Neuron (in vitro differentiated cells): ENCODE measurements around the gene TAGLN2.

ENCODE experiments used
- H2AFZ ChIP-seq: one replicate; pipeline ENCODE4 v1.6.1; 2013; ENCODE audit warnings: low read depth, mild to moderate bottlenecking, inconsistent platforms, low read length, moderate library complexity
- H3K27me3 ChIP-seq: one replicate; pipeline ENCODE4 v1.6.1; 2013; ENCODE audit warnings: low read length; ENCODE audit not compliant: insufficient read depth
- H3K36me3 ChIP-seq: one replicate; pipeline ENCODE4 v1.6.1; 2013; ENCODE audit warnings: low read length; ENCODE audit not compliant: insufficient read depth
- H3K4me1 ChIP-seq: one replicate; pipeline ENCODE4 v1.6.1; 2013; ENCODE audit warnings: low read length; ENCODE audit not compliant: insufficient read depth
- H3K4me3 ChIP-seq: 2 replicates; pipeline ENCODE4 v1.5.1; 2013; ENCODE audit warnings: mild to moderate bottlenecking, low read length, moderate library complexity
- H3K9me3 ChIP-seq: one replicate; pipeline ENCODE4 v1.6.1; 2013; ENCODE audit warnings: low read length

TAGLN2 gene

DNA sequence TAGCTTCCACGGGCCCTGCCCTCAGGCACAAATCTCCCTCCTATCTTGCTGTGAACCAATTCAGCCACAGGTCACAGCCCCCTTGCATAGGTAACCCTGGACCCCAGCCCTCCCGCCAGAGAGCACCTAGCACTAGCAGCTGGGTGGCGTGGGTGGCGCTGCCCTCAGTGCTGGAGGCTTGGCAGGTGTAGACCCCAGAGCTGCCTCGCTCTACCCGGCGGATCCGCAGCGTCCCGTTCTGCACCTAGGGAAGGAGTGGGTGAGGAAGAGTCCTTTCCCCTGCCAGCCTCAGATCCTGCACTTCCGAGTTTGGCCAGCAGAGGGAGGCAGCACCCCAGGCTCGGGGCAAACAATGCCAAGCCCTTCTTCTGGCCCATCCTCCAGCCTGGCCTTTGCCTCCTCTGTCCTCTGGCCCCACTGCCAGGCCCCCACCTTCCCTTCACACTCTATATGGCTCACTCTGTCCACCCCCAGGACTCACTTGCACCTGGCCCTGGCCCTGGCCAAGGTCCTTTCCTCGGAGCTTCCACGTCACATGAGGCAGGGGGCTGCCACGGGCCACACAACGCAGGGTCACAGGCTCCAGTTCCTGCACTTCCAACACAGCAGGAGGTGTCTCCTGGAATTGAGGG, 11.1 kb upstream of the TAGLN2 start:
- H3K4me1 ChIP-seq = peaks cover 23% of the 10 kb centered on the region
- no peaks in the 10 kb centered on the region for H3K9me3 ChIP-seq
- no peak overlapping the region for H3K4me3 ChIP-seq
- H3K36me3 ChIP-seq = peaks cover 23% of the 10 kb centered on the region
- no peak overlapping the region for H2AFZ ChIP-seq
- H3K27me3 ChIP-seq = no peaks in the 10 kb centered on the region

DNA sequence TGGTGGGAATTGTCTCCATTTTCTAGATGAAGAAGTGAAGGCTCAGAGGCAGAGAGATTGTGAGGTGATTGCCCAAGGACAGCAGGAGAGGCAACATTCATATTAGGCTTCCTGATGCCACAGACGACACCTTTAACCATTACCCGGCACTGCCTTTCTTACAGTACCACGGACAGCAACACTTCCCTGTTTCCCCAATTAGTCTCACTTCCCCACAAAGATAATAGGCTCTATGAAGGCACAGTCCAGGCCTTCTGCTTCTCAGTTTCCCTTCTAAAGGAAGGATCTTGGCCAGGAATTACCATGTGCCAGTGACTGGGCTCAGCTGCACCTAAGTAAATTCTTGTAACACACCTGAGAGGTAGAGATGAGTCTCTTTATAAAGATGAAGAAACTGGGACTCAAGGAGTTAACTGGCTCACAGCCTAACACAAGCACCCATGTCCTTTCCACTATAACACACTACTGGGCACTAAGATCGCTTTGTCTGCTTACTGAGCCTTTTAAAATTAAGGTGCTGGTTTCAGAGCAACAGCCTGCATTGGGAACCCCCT, 10.5 kb upstream of the TAGLN2 start:
- Histone ChIP-seq H3K36me3 (peaks cover 23% of the 10 kb centered on the region), H3K9me3 (no peaks in the 10 kb centered on the region), H3K27me3 (no peaks in the 10 kb centered on the region), H3K4me3 (no peak overlapping the region), H3K4me1 (peaks cover 17% of the 10 kb centered on the region), H2AFZ (no peak overlapping the region)

DNA sequence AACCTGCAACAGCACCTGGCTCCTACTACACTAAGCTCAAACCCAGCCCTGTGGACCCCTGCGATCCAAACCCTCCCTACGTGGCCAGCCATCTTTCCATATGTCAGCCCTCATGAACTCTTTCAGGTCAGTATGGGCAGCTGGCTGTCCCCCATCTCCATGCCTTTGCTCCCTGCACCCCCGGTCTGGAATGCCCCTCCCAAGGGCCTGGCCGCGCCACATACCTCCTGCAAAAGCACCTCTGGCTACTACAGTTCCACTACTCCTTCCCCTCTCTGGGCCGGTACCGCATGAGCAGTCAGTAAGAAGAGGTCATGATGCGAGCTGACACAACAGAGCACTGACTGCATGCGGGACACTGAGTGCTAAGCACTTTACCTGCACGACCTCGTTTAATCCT, 10.0 kb upstream of the TAGLN2 start:
- Histone ChIP-seq H3K4me3 (no peak overlapping the region), H3K4me1 (peaks cover 12% of the 10 kb centered on the region), H3K27me3 (no peaks in the 10 kb centered on the region), H3K9me3 (no peaks in the 10 kb centered on the region), H3K36me3 (peaks cover 23% of the 10 kb centered on the region), H2AFZ (no peak overlapping the region)

DNA sequence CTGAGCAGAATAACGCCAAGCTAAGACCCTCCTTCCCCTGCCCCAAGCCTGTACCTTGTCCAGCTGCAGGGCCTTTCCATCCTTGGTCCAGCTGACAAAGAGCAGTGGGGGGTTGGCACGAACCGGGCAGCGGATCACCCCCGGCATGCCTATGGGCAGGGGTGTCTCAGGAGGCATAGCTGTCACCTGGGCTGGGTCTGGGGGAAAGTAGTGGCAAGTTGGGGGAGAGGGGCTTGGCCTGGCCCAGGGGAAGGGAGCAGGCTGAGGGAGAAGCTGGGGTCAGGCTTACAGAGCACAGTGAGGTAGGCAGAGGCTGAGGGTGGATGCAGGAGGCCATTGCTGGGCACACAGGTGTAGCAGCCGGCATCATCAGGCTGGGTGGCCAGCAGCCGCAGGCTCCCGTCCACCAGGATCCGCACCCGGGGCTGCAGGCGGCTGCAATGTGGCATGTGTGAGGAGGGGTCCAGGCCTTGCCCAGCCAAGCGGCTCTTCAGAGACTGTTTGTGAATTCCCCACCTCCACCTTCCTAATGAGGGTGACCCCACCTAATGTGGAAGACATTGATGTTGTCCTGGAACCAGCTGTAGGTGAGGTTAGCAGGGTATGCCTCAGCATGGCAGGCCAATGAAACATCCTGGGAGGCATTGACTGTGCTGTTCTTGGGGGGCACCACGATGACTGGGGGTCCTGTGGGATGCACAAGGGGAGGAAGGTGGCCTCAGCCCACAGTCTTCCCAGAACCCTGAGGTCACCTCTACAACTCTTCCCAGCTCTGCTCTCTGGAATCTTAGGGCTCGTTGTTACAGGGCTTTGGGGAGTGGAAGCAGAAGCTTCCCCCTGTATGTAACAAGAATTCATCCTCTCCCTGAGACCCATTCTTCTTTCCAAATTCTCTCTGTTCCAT, 9.1 kb upstream of the TAGLN2 start:
- Histone ChIP-seq H3K4me3 (no peak overlapping the region), H2AFZ (no peak overlapping the region), H3K36me3 (peaks cover 28% of the 10 kb centered on the region), H3K9me3 (no peaks in the 10 kb centered on the region), H3K27me3 (no peaks in the 10 kb centered on the region), H3K4me1 (peaks cover 9% of the 10 kb centered on the region)

DNA sequence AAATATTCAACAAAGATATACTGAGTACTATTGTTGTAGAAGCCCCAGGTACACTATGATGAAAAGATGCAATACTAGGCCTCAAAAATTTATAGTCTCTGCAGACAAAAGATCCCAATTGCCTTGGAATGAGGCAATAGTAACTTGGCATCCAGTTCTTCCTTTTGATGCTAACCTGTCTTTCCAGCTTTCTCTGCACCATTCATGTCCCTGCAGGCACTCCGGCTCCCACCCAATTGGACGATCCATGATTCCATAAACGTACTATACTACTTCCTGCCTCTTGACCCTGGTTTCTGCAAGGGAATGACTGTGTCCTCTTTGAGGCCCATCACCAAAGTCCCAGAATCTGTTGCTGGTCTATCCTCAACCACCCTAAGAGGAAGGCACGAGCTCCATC, 8.0 kb upstream of the TAGLN2 start:
- Histone ChIP-seq H3K27me3 (no peaks in the 10 kb centered on the region), H3K4me1 (peaks cover 9% of the 10 kb centered on the region), H3K9me3 (no peaks in the 10 kb centered on the region), H2AFZ (no peak overlapping the region), H3K4me3 (no peak overlapping the region), H3K36me3 (peaks cover 35% of the 10 kb centered on the region)

DNA sequence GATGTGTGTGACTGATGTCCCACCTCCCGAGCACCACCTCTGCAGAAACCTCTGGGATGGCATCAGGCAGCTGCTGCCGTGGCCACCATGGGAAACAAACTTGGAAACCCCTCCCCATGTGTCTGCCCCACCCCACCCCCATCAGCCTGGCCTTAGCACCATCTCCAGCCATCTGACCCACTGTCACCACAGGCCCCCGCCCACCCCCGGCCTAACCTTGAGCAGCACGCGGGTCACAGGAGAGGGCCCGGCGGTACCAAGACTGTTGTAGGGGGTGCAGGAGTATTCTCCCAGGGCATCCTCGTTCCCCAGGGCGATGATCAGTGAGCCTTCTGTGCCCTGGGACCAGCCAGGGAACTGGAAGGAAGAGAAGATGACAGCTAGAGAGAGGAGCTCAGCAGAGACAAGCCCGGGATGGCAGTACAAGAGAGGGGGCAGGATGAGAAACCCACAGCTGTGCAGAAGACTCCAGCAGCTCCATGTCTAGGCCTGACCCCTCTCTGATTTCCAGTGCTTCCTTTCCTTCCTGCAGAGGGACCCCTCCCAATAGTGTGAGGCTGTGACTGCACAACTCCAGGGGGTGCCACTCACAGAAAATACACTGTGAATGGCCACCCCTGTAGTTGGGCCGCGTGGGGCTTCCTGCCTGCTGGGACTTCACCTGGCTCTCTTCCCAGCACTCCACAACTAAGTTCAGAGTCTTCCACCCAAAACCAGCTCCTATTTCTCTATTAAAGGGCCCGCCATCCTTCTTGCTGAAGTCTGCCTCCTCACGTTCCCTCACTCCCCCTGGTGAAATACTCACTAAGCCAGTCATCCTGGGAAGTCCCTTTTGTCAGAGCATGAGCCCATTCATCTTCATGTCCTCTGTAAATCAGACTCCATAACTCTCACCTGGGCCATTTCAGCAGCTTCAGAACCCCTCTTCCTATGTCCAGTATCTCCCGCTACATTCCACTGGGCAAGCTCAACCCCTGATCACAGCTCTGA, 7.3 kb upstream of the TAGLN2 start:
- H2AFZ ChIP-seq = no peak overlapping the region
- no peak overlapping the region for H3K4me3 ChIP-seq
- H3K9me3 ChIP-seq = no peaks in the 10 kb centered on the region
- peaks cover 35% of the 10 kb centered on the region for H3K36me3 ChIP-seq
- peaks cover 9% of the 10 kb centered on the region for H3K4me1 ChIP-seq
- no peaks in the 10 kb centered on the region for H3K27me3 ChIP-seq

DNA sequence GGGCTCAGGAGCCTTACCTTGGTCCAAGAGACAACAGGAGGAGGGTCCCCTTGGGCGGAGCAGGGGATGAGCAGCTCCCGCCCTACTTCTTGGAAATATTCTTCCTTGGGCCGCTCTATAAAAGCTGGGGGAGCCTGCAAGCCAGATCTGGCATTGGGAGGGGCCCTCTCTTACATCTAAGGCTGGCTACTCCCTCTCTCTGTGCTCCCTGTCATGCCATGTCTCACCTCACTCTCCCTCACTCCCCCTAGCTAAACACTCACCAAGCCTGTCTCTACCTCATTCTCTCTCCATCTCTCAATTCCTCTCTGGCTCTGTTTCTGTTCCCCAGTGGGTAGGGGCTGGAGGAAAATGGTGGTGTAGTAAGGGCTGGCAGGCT, 6.5 kb upstream of the TAGLN2 start:
- Histone ChIP-seq H3K27me3 (no peaks in the 10 kb centered on the region), H3K4me1 (peaks cover 3% of the 10 kb centered on the region), H2AFZ (no peak overlapping the region), H3K9me3 (no peaks in the 10 kb centered on the region), H3K4me3 (no peak overlapping the region), H3K36me3 (peaks cover 39% of the 10 kb centered on the region)

DNA sequence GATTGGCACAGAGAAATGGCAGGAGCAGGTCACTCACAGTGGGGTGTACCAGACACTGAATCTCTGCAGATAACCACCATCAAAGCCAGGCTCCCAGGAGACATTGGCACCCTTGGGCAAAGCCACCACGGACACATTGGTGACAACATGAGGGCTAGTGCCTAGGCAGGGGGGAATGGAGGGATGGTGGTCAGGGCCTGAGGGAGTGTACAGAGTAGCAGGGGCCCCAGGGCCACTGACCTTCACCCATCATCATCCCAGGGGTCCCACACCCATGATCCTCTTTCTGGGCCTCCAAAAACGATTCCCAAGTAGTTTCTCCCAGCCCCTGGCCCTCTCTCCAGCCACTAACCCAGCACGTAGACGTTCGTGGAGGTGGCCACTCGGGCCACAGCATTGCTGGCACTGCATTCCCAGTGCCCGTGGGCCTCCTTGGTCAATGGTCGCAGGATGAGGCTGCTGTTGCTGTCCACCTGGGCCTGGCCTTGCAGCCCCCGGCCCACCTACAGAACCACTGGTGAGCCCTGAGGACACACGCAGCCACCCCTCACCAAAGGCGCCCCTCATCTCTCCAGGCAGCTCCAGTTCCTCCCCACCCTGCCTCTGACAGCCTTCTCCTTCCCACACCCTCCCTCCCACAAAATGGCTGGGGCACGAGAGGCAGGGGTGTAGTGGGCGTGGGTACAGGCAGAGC, 5.9 kb upstream of the TAGLN2 start:
- no peaks in the 10 kb centered on the region for H3K4me1 ChIP-seq
- H3K9me3 ChIP-seq = no peaks in the 10 kb centered on the region
- no peak overlapping the region for H2AFZ ChIP-seq
- H3K27me3 ChIP-seq = no peaks in the 10 kb centered on the region
- H3K36me3 ChIP-seq = peaks cover 39% of the 10 kb centered on the region
- H3K4me3 ChIP-seq = no peak overlapping the region

DNA sequence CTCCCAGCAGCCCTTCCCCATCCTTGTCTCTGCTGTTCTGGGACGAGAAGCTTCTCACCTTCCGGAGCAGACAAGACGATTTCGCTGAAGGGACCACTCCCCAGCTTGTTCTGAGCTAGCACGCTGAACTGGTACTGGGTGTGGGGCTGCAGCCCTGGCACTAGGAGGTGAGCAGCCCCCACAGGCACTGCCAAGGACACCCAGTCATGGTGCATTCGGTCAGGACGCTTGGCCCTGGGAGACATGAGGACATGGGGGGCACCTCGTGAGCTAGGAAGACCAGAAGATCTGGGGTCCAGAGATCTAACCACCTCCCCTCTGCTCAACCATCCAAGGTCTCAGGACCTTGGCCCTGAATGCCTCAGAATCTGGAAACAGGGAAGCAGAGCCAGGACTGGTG, 5.3 kb upstream of the TAGLN2 start:
- Histone ChIP-seq H3K27me3 (no peaks in the 10 kb centered on the region), H3K4me1 (peaks cover 6% of the 10 kb centered on the region), H3K4me3 (no peak overlapping the region), H2AFZ (no peak overlapping the region), H3K36me3 (peaks cover 39% of the 10 kb centered on the region), H3K9me3 (no peaks in the 10 kb centered on the region)

DNA sequence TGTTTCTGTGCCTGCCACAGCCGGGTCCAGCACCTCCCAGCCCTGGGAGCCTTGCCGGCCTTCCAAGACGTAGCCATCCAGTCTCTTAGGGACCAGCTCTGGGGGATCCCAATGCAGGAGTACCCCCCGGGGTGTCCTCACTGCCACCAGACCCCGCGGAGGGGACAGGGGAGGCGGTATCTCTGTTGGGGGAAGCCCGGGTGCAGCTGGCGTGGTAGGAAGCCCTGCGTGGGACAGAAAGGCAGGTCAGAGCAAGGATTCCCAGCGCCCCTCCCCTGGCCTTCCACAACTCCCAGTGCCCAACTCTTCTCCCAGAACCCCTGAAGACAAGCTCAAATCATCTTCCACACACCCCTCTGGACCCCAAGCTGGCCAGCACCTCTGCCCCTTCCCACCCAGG, 4.9 kb upstream of the TAGLN2 start:
- peaks cover 7% of the 10 kb centered on the region for H3K4me1 ChIP-seq
- H3K4me3 ChIP-seq = no peak overlapping the region
- no peak overlapping the region for H2AFZ ChIP-seq
- H3K27me3 ChIP-seq = no peaks in the 10 kb centered on the region
- H3K36me3 ChIP-seq = peaks cover 35% of the 10 kb centered on the region
- no peaks in the 10 kb centered on the region for H3K9me3 ChIP-seq

DNA sequence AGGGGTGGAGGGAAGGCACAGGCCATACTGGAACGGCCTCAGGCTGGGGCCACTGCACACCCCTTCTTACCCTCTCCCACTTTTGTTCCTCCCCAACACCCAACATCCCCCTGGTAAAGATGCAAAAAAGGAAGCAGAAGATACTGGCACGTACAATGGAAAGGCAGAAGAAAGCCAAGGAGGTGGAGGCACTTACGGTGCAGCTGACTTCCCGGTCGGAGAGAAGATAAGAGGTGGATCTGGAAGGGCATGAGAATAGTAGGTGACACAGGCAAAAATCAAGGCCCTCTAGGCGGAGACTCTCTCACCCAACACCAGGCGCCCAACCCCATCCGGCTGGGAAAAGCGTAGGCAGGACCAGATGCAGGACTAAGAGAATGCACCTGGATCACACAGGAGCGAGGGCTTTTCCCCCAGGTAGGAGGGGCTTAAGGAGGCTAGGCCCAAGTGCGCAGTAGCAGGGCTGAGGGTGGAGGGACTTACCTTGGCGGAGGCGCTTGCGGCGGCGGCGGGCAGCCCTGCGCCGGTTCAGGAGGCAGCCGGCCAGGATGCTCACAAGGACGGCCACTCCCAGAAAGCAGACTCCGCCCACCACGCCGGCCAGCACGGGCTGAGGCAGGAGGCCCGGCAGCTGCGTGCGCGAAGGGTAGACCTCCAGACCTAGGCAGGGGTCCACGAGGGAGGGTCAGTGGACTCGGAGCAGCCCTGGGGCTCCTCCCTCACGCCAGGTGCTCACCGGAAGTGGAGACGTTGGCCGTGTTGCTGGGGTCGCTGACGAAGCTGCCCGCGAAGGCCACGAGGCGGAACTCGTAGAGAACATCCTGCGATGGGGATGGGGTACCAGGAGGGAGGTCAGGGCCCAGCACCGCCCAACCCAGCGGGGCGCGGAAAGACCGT, 4.1 kb upstream of the TAGLN2 start:
- no peak overlapping the region for H2AFZ ChIP-seq
- no peak overlapping the region for H3K4me3 ChIP-seq
- peaks cover 7% of the 10 kb centered on the region for H3K4me1 ChIP-seq
- no peaks in the 10 kb centered on the region for H3K27me3 ChIP-seq
- no peaks in the 10 kb centered on the region for H3K9me3 ChIP-seq
- peaks cover 27% of the 10 kb centered on the region for H3K36me3 ChIP-seq
